HepG2 (cell line): ENCODE results near the gene TTC38. TPM values are rescaled to one million over a fixed set of nuclear protein-coding genes. Genes with fewer than 3 reads are reported as not detected.

Experiments used
- HBP1 ChIP-seq: IDR thresholded peaks from 2 replicates; pipeline ENCODE4 v1.6.1; 2016; ENCODE audit warnings: low read depth, control low read depth
- LCORL ChIP-seq, 2 experiments: fragments of 450-650 bp in 1 of 2; sonication (generic) in 1 of 2; formaldehyde crosslinking in 1 of 2; IDR thresholded peaks; 2 replicates each; pipeline versions ENCODE4 v1.5.0 to v1.6.1; 2017 to 2020; ENCODE audit warnings: antibody characterized with exemption in 1 of 2, missing genetic modification reagents in 1 of 2
- MBD4 ChIP-seq: IDR thresholded peaks from 2 replicates; pipeline ENCODE4 v1.6.1; 2012; ENCODE audit warnings: low read length, inconsistent platforms, borderline replicate concordance
- THAP7 ChIP-seq: sonication (generic); formaldehyde crosslinking; IDR thresholded peaks from 2 replicates; pipeline ENCODE4 v1.8.1; 2023; ENCODE audit warnings: mild to moderate bottlenecking, missing genetic modification reagents
- ZNF207 ChIP-seq: fragments of 450-650 bp; IDR thresholded peaks from 2 replicates; pipeline ENCODE4 v1.6.1; 2016; ENCODE audit warnings: antibody characterized with exemption, borderline replicate concordance
- ZNF225 ChIP-seq: sonication (generic); formaldehyde crosslinking; IDR thresholded peaks from 2 replicates; pipeline ENCODE4 v1.4.0; 2020; ENCODE audit warnings: mild to moderate bottlenecking, missing genetic modification reagents
- ZNF263 ChIP-seq: sonication (generic); formaldehyde crosslinking; IDR thresholded peaks from 2 replicates; pipeline ENCODE4 v1.4.0; 2020; ENCODE audit warnings: missing genetic modification reagents
- ZNF660 ChIP-seq: sonication (generic); formaldehyde crosslinking; IDR thresholded peaks from 2 replicates; pipeline ENCODE4 v1.5.1; 2020; ENCODE audit warnings: mild to moderate bottlenecking, low read depth, missing genetic modification reagents, borderline replicate concordance
- ZNF674 ChIP-seq: sonication (generic); formaldehyde crosslinking; IDR thresholded peaks from 2 replicates; pipeline ENCODE4 v1.5.0; 2020; ENCODE audit warnings: low read depth, mild to moderate bottlenecking, missing genetic modification reagents
- polyA plus RNA-seq, 8 experiments: library from polyadenylated mRNA; depleted of rRNA in 3 of 8; stranded (reverse) in 7 of 8; unstranded in 1 of 8; fragments of >200 nt; fragmentation: Illumina TruSeq in 4 of 8; extraction: Trizol in 4 of 8; gene quantifications; 2 replicates each; pipeline versions ENCODE4 v1.2.1 to v1.2.3, GENCODE V29; 2011 to 2016; ENCODE audit warnings: low read depth in 4 of 8, missing spikeins in 1 of 8, mixed read lengths in 1 of 8; ENCODE audit not compliant: insufficient read depth in 1 of 8
- total RNA-seq, 5 experiments: library from RNA; depleted of rRNA; stranded (reverse); fragments of >200 nt; fragmentation: Illumina TruSeq; extraction: Trizol; gene quantifications; 2 replicates each; pipeline ENCODE4 v1.2.3, GENCODE V29; 2016; ENCODE audit warnings: low read depth in 1 of 5
- TF ChIP-seq, protein P1 (sequence below): sonication (generic); formaldehyde crosslinking; IDR thresholded peaks from 2 replicates; pipeline ENCODE4 v1.4.0; 2020; ENCODE audit warnings: missing genetic modification reagents, borderline replicate concordance
- TF ChIP-seq, protein P2 (sequence below): sonication (generic); formaldehyde crosslinking; IDR thresholded peaks from 2 replicates; pipeline ENCODE4 v1.4.0; 2020; ENCODE audit warnings: missing genetic modification reagents, borderline replicate concordance
- TF ChIP-seq, protein P3 (sequence below), 2 experiments: sonication (generic) in 1 of 2; formaldehyde crosslinking in 1 of 2; IDR thresholded peaks; 2 replicates each; pipeline versions ENCODE4 v1.6.1 to v1.9.0; 2014 to 2022; ENCODE audit warnings: antibody characterized with exemption in 1 of 2, borderline replicate concordance in 1 of 2, inconsistent platforms in 1 of 2, low read depth in 1 of 2, missing genetic modification reagents in 1 of 2

Gene TTC38
- total and polyA plus RNA-seq, 2 of the 13 experiments (the other 11 are each of a cell fraction or from before 2014, with no cell fraction given), result 101 to 105 TPM

- TF ChIP-seq, protein P1, sequence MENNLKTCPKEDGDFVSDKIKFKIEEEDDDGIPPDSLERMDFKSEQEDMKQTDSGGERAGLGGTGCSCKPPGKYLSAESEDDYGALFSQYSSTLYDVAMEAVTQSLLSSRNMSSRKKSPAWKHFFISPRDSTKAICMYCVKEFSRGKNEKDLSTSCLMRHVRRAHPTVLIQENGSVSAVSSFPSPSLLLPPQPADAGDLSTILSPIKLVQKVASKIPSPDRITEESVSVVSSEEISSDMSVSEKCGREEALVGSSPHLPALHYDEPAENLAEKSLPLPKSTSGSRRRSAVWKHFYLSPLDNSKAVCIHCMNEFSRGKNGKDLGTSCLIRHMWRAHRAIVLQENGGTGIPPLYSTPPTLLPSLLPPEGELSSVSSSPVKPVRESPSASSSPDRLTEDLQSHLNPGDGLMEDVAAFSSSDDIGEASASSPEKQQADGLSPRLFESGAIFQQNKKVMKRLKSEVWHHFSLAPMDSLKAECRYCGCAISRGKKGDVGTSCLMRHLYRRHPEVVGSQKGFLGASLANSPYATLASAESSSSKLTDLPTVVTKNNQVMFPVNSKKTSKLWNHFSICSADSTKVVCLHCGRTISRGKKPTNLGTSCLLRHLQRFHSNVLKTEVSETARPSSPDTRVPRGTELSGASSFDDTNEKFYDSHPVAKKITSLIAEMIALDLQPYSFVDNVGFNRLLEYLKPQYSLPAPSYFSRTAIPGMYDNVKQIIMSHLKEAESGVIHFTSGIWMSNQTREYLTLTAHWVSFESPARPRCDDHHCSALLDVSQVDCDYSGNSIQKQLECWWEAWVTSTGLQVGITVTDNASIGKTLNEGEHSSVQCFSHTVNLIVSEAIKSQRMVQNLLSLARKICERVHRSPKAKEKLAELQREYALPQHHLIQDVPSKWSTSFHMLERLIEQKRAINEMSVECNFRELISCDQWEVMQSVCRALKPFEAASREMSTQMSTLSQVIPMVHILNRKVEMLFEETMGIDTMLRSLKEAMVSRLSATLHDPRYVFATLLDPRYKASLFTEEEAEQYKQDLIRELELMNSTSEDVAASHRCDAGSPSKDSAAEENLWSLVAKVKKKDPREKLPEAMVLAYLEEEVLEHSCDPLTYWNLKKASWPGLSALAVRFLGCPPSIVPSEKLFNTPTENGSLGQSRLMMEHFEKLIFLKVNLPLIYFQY (CRISPR knock-in tag), result 0 out of 2 replicates have a peak, but pooled peaks have one; percentile 38
- TF ChIP-seq ZNF225 (CRISPR knock-in tag), result peak; percentile 40; the same call in 1 of the 2 replicates
- TF ChIP-seq, protein P2, sequence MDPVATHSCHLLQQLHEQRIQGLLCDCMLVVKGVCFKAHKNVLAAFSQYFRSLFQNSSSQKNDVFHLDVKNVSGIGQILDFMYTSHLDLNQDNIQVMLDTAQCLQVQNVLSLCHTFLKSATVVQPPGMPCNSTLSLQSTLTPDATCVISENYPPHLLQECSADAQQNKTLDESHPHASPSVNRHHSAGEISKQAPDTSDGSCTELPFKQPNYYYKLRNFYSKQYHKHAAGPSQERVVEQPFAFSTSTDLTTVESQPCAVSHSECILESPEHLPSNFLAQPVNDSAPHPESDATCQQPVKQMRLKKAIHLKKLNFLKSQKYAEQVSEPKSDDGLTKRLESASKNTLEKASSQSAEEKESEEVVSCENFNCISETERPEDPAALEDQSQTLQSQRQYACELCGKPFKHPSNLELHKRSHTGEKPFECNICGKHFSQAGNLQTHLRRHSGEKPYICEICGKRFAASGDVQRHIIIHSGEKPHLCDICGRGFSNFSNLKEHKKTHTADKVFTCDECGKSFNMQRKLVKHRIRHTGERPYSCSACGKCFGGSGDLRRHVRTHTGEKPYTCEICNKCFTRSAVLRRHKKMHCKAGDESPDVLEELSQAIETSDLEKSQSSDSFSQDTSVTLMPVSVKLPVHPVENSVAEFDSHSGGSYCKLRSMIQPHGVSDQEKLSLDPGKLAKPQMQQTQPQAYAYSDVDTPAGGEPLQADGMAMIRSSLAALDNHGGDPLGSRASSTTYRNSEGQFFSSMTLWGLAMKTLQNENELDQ (CRISPR knock-in tag), result no peak
- TF ChIP-seq ZNF674 (CRISPR knock-in tag), result peak; percentile 91; the same call in 1 of the 2 replicates
- TF ChIP-seq ZNF660 (CRISPR knock-in tag), result no peak
- TF ChIP-seq MBD4, result no peak
- no peak for TF ChIP-seq ZNF207
- TF ChIP-seq LCORL (IDR thresholded peaks at IDR 0.05), result no peak
- TF ChIP-seq LCORL (CRISPR knock-in tag; IDR thresholded peaks at IDR 0.05), result peak; percentile 75
- TF ChIP-seq THAP7 (CRISPR knock-in tag), result no peak
- TF ChIP-seq, protein P3, sequence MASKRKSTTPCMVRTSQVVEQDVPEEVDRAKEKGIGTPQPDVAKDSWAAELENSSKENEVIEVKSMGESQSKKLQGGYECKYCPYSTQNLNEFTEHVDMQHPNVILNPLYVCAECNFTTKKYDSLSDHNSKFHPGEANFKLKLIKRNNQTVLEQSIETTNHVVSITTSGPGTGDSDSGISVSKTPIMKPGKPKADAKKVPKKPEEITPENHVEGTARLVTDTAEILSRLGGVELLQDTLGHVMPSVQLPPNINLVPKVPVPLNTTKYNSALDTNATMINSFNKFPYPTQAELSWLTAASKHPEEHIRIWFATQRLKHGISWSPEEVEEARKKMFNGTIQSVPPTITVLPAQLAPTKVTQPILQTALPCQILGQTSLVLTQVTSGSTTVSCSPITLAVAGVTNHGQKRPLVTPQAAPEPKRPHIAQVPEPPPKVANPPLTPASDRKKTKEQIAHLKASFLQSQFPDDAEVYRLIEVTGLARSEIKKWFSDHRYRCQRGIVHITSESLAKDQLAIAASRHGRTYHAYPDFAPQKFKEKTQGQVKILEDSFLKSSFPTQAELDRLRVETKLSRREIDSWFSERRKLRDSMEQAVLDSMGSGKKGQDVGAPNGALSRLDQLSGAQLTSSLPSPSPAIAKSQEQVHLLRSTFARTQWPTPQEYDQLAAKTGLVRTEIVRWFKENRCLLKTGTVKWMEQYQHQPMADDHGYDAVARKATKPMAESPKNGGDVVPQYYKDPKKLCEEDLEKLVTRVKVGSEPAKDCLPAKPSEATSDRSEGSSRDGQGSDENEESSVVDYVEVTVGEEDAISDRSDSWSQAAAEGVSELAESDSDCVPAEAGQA (IDR thresholded peaks at IDR 0.05; ENCODE audit: low read depth), result no peak
- TF ChIP-seq, protein P3 (CRISPR knock-in tag; IDR thresholded peaks at IDR 0.05; ENCODE audit: borderline replicate concordance), result peak; percentile 90; the same call in 1 of the 2 replicates
- TF ChIP-seq ZNF263 (CRISPR knock-in tag), result no peak
- TF ChIP-seq HBP1 (CRISPR knock-in tag), result no peak
Observed at GRCh38 chr22:46250035-46250782, 17.6 kb upstream of the TTC38 start, which contains the start of gene CDPF1 (continued).
